ENCODE measurements around the gene PIK3CD.
A peak's percentile ranks its signal among the peaks of the same experiment; 100 is the strongest.
"Not testable (repeated sequence)": the region's sequence is repeated elsewhere in the genome, so short reads cannot be mapped to it uniquely, and the experiment has no call there.

The PIK3CD gene

GRCh38 chr1:9691108-9691445 lies 39.5 kb downstream of the PIK3CD start:
- no peak for DNase-seq

GRCh38 chr1:9691691-9692090 lies 40.2 kb downstream of the PIK3CD start:
- no peak for DNase-seq

GRCh38 chr1:9696793-9697192 lies 45.3 kb downstream of the PIK3CD start:
- no peak for DNase-seq

GRCh38 chr1:9699361-9699760 lies 47.8 kb downstream of the PIK3CD start:
- no peak for DNase-seq

GRCh38 chr1:9700340-9700739 lies 48.8 kb downstream of the PIK3CD start:
- DNase-seq, result no peak

- no peak for DNase-seq
These were observed 50.1 kb downstream of the PIK3CD start for GRCh38 chr1:9701665-9702064.

- no peak for DNase-seq
These were observed 51.6 kb downstream of the PIK3CD start for GRCh38 chr1:9703165-9703509.

- no peak for DNase-seq
These were observed 52.1 kb downstream of the PIK3CD start for GRCh38 chr1:9703681-9704080.

GRCh38 chr1:9705337-9706093 lies 54.0 kb downstream of the PIK3CD start:
- DNase-seq, result no peak

- no peak for DNase-seq
These were observed 54.6 kb downstream of the PIK3CD start for GRCh38 chr1:9706178-9706577.

- DNase-seq, result no peak
These were observed 58.5 kb downstream of the PIK3CD start for GRCh38 chr1:9710037-9710436.

- DNase-seq, result no peak
These were observed 60.0 kb downstream of the PIK3CD start for GRCh38 chr1:9711466-9712020.

- DNase-seq, result not testable (repeated sequence)
These were observed 61.2 kb downstream of the PIK3CD start for GRCh38 chr1:9712767-9713166.

- DNase-seq, result peak; percentile 78
These were observed 62.8 kb downstream of the PIK3CD start for GRCh38 chr1:9714257-9714718.

- peak; percentile 45 for DNase-seq
These were observed 64.2 kb downstream of the PIK3CD start for GRCh38 chr1:9715536-9716226.

- no peak for DNase-seq
These were observed 65.1 kb downstream of the PIK3CD start for GRCh38 chr1:9716404-9717192.

- peak; percentile 94 for DNase-seq
These were observed 65.9 kb downstream of the PIK3CD start for GRCh38 chr1:9717193-9718005.

- DNase-seq, result no peak
These were observed 66.6 kb downstream of the PIK3CD start for GRCh38 chr1:9718006-9718680.

GRCh38 chr1:9719978-9720722 lies 68.6 kb downstream of the PIK3CD start:
- DNase-seq, result no peak

GRCh38 chr1:9720785-9721605 lies 69.5 kb downstream of the PIK3CD start:
- DNase-seq, result no peak

Data from CD4-positive, alpha-beta T cell treated with Interleukin-4 for 4 hours (primary cell).